Measurements from ENCODE around the gene CHD2.
"Not testable (repeated sequence)": the region's sequence is repeated elsewhere in the genome, so short reads cannot be mapped to it uniquely, and the experiment has no call there.

CHD2 gene

DNA sequence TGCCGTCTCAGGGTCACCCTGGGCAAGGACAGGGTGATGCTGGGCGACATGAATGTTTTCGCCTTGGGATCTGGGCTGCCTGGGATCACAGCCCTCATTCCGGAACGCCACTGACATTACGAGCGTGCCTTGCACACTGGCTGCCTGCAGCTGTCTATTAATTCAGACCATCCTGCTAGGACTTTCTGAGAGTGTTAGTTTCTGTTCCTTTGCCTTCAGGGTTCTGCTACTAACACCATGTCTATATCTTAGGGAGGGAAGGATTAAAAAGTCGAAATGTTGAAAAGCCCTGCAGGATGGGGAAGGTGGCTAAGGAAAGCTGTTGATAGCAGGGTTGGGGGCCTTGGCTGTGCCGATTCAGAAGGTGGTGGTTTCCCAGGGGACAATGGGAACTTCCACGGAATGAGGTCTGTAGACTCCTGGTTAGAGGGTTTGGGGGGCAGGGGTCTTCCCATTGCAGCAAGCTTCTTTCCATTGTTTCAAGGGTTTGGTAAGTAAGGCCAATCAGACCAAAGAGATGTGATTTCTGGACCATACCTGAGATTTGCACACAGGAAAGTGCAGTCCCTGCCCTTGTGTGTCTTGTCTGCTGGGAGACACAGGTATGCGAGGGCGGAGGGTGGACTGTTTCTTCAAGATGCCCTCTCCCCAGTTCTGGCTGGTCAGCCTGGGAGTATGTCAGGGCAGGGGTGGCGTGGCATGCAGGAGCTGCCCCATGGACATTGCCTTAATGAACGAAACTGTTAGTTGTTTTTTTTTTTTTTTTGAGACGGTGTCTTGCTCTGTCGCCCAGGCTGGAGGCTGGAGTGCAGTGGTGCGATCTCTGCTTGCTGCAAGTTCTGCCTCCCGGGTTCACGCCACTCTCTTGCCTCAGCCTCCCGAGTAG, 137.9 kb downstream of the CHD2 start:
- DNase-seq: no peak

DNA sequence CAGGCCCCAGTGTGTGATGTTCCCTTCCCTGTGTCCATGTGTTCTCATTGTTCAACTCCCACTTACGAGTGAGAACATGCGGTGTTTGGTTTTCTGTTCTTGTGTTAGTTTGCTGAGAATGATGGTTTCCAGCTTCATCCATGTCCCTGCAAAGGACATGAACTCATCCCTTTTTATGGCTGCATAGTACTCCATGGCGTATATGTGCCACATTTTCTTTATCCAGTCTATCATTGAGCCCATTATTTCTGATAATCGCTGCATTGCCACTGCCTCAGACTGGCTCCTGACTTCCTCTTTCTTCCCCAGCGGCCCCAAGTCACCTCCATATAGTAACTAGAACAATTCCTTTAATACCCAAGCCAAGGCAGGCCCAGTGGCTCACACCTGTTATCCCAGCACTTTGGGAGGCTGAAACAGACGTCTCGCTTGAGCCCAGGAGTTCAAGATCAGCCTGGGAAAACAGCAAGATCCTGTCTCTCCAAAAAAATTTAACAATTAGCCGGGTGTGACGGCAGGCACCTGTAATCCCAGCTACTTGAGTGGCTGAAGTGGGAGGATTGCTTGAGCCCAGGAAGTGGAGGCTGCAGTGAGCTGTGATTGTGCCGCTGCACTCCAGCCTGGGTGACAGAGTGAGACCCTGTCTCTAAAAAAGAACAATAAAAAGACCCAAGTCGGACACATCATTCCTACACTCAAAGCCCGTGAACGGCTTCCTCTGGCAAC, 139.6 kb downstream of the CHD2 start:
- not testable (repeated sequence) for DNase-seq

DNA sequence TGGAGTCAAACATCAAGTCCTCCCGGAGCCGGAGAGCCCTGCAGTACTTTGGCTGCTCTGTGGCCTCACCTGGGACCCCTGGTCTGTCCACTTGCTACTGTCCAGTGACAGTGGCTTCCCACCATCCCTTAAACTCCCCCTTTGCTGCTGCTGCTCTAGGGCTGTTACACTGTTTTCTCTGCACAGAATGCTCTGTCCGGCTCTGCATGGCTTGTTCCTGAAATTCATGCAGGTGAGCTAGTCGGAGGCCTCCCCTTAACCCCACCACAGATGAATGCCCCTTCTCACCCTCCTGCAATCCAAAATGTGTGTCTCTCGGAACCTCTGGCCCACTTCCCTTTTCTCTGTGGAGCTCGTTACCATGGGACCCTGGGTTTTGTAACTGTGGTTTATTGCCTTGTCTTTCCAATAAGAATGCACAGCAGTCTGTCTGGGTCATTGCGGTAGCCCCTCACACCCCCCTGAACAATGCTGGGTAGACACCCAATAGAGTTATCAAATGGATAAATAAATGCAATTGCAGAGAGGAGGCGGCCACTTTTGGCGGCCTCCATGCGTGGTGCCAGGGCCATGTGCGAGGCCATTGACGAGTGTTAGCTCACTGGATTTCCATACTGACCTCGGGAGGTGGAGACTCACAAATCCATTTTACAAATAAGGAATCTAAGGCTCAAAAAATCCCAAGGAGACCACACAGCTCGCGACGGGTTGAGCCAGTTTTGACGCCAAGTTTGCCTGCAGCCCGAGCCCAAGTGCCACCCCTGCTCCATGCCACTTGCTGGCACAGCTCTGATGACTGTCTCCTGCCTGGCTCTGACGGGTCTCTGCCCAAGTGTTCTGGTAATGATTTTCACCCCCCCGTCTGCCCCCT, 140.4 kb downstream of the CHD2 start:
- peak; percentile 52 for DNase-seq

DNA sequence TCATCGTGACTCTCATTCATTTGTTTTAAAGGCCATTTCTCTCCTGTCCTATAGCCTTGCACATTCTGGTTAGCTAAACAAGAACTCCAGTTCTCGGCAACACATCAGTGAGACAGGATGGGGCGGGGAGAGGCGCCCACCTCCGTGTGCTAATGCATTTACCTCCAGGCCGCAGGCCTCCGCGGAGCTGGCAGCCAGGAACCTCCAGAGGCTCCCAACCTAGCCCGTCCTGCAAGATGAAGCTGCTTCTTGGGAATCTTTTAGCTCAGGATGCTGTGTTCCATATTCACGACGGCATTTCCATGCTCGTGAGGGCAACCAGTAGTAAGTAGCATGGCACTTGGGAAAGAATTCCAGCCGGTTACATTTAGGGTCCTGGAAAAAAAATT, 141.0 kb downstream of the CHD2 start:
- DNase-seq: no peak

DNA sequence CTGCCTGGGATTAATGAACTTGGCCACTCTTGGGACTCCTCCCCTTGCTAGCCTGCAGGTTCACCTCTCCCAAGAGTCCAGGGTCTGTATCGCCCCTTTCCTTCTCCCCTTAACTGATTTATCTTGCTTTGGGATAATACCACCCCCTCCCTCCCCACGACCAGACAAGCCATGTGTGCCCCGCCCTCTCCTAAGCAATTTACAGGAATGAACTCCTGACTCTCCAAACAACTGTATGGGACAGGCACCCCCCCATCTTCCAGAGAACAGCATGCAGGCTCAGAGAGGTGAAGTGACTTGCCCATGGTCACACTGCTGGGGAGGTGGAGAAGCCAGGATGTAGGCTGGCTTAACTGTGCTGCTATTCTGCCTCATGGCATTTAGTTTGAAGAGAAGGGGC, 142.1 kb downstream of the CHD2 start:
- DNase-seq: no peak

DNA sequence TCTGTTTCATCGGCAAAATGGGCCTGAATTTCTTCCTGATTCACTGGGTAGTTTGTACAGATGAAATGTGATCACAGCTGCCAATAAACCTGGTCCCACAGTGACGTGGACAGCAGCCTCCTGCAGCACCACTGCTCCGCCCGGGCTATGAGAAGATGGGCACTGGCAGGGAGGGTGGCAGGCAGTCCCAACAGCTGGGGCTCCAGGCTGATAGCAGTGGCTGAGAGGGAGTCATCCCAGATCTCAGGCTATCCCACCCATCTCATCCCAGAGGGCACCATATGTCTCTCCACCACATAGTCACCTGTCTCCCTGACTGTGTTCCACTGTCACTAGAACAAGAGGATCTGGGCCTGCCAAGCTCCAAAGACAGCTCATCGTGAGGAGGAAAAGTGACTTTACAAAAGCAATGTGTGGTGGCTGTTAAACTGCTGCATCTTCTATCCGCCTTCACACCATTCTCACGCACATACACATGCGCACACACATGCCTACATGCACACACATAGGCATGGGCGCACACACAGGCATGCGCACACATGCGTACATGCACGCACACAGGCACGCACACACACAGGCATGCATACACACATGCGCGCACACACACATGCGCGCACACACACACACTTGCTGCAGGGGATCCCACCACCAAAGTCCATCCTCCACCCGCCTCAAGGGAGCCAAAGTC, 142.7 kb downstream of the CHD2 start:
- no peak for DNase-seq

DNA sequence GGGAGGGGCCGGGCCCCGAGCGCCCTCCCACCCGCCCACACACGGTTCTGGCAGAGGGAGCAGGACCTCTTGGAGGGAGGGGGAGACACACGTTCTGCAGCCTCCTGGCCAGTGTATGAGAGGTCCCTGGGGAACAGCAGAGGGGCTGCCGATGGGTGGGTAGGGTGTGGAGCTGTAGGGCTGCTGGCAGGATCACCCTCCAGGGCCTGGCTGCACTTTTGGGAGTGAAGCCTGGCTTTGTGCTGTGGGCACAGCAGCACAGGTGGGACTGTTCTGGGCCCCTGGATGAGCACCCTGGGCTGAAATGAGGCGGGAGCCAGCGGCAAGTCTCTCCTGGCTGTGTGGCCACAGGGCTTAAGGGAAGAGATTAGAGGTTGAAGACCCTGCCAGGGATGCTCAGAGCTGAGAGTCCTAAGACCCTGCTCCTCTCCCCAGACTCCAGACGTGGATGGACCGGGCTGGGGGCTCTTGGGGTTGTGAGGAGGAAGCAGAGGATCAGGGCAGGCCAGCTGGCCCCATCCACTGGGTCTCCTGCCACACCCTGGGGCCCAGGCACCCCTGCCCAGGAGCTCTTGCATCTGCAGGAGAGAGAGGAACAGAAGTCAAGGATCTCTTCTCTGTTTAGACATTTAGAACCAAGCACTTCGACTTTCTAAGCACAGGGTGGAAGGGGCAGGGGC, 143.6 kb downstream of the CHD2 start:
- DNase-seq: no peak

DNA sequence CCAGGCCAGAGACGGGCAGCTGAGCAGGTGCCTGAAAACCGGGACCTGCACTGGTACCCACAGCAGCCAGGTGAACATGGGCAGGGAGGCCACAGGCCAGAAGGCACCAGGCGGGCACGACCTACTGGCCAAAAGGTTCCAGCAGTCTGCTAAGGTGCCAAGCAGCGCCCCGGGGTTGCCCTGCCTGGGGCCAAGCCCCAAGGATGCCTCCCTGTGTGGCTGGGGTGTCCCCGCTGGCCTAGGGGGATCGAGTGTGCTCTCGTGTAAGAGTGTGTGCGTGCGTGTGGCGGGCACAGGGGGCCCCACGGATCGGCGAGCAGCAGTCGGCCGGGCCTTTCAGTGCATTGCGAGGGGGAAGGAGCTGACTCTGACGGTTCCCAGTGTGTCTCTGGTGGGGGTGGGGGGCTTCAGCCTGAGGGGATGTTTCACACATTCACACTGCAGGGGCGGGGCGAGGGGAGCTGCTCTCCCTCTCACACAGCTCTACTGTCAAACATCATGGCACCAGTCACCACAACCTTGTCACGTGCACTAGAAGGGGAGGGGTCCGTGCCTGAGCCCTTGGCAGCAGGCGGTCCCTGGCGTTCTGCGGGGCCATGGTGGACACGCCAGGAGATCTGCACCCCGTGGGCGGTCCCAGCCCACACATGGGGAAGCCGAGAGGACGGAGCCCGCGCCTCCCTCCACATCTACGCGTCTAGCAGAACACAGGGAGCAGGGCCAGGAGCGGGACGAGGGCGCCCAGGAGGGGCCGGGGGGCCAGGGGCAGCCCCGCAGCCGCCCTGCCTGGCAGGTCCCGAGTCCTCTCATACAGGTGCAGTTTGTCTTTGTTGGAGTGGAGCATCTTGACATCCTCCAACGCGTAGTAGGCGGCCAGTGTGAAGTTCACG, 144.4 kb downstream of the CHD2 start:
- DNase-seq: no peak

DNA sequence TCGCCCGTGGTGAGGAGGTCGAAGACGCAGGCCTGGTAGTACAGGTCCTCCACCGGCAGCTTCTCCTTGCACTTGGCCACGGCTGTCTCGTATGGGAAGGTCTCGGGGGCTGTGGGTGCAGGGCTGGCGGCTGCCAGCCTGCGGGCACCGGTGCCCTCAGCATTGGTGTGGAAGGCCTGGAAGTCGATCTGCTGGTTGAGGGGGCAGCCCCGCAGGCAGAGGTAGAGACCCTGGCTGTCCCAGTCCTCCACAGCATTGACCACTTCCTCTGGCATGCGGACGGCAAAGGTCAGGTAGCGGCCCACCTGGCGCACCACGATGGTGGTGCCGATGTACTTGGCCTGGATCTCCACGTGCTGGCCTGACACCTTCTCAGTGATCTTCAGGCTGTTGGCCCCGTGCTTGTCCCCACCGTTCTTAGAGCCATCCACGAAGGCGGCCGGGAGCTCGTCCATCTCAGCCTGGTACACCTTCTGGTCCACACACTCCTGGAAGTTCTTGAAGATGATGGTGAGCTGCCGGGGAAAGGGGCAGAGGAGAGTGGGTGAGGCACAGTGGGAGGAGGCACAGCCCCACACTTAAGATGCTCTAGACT, 145.2 kb downstream of the CHD2 start:
- DNase-seq: no peak

DNA sequence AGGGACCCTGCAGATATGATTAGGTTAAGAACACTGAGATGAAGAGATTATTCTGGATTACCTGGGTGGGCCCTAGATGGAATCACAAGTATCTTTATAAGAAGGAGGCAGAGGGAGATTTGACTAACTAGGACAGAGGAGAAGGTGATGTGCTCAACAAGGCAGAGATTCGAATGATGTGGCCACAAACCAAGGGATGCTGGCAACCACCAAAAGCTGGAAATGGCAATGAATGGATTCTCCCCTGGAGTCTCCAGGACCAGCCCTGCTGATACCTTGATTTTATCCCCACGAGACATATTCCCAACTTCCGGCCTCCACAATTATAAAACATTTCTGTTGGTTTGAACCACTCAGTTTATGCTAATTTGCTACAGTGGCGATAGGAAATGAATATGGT, 146.0 kb downstream of the CHD2 start:
- no peak for DNase-seq

DNA sequence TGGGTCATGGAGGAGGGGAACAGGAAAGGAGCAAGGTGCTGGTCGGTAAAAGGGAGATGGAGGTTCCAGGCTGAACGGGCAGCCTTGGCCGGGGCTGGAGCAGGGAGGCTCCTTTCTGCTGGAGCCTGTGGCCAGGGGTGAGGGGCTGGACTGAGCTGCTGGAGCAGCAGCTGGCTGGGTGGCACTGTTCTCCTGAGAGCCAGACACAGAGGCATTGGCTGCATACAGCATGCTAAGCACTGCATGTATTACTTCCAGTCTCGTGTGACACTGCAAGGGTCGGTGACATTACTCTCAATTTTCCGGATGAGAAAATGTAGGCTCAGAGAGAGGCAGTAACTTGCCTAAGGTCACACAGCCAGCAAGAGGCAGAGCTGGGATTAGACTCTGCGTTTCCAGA, 146.6 kb downstream of the CHD2 start:
- no peak for DNase-seq

DNA sequence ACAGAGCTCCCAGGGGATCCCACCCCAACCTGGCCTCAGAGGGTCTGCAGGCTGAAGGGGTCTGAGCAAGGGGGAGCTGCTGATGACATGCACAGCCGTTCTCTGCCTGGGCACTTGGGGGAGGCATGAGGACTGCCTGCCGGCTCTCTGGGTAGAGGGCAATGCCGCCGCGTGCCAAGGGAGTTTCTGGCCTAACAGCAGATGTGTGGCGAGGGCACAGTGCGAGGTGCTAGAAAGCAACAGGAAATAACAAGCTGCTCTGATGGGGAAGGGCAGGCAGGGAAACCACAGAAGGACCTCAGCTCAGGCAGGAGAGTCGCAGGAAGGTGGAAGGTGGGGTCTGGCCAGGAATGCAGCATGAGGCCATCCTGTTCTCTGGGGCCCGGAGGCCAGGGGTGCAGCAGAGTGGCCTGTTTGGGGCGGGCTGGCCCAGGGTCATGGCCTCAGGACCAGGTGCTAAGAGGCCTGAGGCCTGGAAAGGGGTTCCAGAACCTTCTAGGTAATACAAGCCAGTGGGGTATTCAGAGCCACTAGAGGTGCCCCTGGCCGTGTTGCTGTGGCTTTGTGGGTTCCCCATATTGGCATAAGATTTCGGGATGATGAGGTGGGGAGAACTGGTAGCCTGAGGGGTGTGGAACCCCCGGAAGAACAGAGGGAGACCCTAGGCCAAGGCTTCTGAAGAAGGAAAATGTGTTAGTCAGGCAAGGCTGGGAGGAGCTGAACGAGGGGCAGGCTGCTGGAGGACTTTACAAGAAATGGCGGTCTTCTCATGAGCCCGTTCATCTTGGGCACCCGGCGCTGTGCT, 147.7 kb downstream of the CHD2 start:
- peak; percentile 93 for DNase-seq

DNA sequence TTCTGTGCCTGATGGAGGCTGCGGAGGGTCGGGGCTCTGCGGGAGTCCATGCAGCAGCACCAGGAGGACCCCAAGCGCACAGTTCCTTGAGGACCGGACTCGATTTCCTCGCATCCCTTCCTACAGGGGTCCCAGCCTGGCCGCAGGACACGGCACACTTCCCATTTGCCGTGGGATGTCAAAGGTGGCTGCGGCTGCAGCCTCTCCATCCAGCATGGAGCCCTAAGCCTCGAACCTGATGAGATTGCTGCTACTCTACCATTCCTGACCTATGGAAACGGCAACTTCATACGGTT, 148.2 kb downstream of the CHD2 start:
- DNase-seq: no peak

DNA sequence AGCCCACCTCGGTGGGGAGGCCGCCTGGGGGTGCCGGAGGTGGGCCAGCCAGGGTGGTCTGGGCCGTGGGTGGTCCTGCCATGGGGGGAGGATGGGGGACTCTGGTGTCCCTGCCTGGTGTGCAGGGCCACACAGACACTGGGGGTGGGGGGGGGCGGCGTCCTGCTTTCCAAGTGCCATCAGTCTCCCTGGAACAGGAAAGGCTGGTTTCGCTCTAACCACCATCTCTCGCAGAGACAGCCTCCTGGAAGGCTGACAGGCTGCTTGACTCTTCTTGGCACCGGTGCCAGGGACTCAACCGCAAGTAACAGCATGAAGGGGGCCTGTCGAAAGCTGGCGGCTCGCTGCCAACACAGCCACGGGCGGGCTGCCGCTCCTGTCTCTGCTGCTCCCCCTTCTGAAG, 148.6 kb downstream of the CHD2 start:
- DNase-seq: peak; percentile 93

DNA sequence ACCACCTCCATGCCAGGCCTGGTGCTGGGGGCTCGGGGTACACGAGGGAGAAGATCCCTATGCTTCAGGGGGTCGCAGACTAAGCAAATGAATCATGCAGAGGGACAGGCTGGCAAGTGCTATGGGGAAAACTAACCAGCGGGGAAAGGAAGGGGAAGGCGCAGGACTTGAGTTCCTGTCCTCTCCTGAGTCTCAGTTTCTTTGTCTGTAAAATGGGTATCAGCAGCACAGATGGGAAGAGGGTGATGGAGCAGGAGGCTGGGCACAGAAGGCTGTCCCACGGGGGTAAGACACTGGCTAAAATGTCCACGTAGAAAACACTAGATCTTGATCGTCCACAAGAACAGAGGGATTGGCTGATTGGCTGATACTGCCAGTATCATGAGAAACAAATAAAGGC, 149.1 kb downstream of the CHD2 start:
- no peak for DNase-seq

DNA sequence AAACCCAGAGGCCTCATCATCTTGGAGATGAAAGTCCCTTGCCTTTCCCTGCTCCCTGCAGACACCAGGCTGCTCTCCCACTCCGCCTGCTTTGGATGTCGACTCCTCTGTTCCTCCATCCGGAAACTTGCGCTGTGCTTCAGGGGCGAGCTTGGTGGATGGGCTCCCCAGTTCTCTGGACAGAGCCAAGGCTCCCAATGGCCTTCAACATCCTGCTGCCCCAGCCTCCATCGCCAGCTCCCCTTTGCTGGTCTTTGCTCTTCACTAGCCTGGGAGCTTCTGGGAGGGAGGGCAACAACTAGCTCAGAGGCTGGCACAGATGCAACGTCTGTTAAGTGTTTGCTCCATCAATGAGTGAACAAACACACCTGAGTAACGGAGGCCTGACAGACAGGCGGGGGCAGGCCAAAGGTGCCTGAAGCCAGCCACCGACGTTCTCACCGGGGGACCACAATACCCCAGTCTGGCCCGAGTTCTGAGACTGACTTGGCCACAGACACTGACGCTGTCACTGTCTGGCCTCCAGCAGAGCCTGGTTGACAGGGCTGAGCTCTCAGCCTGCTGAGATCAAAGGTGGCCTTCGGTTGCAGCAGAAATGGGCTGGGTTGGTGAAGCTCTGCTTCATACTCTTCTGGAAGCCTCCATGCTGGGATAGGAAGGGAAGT, 149.9 kb downstream of the CHD2 start:
- no peak for DNase-seq

DNA sequence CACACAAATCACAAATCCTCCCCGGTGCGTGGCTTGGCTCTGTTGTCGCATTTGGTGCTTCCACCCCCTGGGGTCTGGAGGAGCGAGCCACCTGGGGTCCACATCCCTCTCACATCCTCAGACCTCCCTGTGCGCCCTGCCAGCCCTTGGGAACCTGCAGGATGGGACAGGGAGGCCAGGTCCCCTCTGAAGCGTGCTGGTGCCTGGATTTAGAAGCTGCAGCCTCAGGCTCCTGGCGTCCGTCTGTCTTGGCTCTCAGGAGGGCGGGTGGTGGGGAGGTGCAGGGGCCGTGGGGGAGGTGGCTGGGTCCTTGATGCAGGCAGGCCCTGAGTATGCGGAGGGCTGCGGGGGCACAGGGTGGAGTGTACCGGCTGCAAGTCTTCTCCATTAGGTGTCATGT, 150.5 kb downstream of the CHD2 start:
- no peak for DNase-seq

DNA sequence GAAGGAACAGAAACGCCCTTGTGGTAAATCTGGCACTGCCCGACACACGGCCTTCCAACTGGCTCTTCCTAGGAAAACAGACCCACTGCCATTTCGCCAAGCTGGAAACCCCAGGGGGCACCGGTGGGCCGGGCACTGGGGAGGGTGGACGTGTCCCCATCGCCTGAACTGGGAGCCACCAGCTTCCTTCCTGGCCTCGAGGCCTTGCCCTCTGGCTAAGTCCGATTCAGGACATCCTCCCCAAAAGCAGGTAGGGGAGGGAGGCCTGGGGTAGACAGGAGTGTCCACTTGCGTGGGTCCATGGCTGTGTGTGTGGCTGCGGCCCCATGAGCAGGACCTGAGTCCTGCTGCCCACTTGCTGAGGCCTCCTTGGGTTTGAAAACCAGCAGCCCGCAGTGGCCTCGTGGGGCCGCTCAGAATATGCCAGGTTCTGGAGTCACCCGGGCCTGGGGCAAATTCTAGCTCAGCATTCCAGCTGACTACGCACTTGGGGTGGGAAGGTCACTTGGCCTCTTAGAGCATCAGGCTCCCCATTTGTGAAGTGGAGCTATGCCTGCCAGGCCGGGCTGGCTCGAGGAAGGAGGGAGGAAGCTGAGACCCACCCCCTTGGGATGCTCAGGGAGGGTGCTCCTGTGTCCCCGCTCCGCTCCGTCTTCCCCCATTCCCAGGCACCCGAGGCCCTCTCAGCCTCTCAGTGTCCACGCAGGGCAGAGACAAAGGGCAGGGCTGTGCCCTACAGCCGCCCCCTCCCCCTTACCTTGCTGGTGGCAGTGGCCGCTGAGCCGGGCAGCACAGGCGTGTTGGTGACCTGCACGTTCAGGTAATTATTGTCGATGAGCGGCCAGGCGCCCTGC, 151.3 kb downstream of the CHD2 start:
- no peak for DNase-seq

All from RPMI8226 (cell line).